Urinary bladder (tissue), 4 donors: Measurements from ENCODE around the gene SHQ1. TPM values are rescaled to one million over a fixed set of nuclear protein-coding genes. Genes with fewer than 3 reads are reported as not detected.
A peak's percentile ranks its signal among the peaks of the same experiment; 100 is the strongest.

Source experiments
- DNase-seq: peaks from one replicate; pipeline ENCODE4 v3.0.0-alpha.2; 2015; ENCODE audit errors: extremely low spot score
- H3K27ac ChIP-seq: one replicate; pipeline ENCODE4 v1.5.1; 2013; ENCODE audit warnings: low read depth, mild to moderate bottlenecking, moderate library complexity
- H3K36me3 ChIP-seq: one replicate; pipeline ENCODE4 v1.6.1; 2013; ENCODE audit warnings: mild to moderate bottlenecking, moderate library complexity; ENCODE audit not compliant: insufficient read depth
- H3K4me1 ChIP-seq: one replicate; pipeline ENCODE4 v1.6.1; 2013; ENCODE audit warnings: mild to moderate bottlenecking, moderate library complexity; ENCODE audit not compliant: insufficient read depth
- H3K4me3 ChIP-seq: one replicate; pipeline ENCODE4 v1.5.1; 2013; ENCODE audit warnings: low read depth, low read length
- WGBS: extraction: QIAGEN DNeasy Blood & Tissue Kit; methylation state at CpG from one replicate; pipeline ENCODE4 v1.1.7; 2013; 5-methylcytosine and 5-hydroxymethylcytosine counted together
- polyA plus RNA-seq: library from polyadenylated mRNA; stranded (reverse); fragments of 200-250 nt; gene quantifications from one replicate; pipeline ENCODE4 v1.2.3, GENCODE V29; 2013
- total RNA-seq: library from RNA; depleted of rRNA; stranded (reverse); fragments of >200 nt; gene quantifications from one replicate; pipeline ENCODE4 v1.2.3, GENCODE V29; 2014
- donor health status: healthy with polysubstance abuse.
- donor health status: healthy.

Gene SHQ1
- total and polyA plus RNA-seq, 2 donors = 9.2 to 29.2 TPM

GRCh38 chr3:72887705-72888545, 39.7 kb upstream of the SHQ1 start, which contains the start of gene GXYLT2:
Gene GXYLT2 (plus strand): TSS chr3:72888046. CDS start chr3:72888234, 188 bp downstream.
- H3K4me3 ChIP-seq = peak within 1 kb of the TSS; percentile 83
- under 1% methylated on average over 96 of the region's 96 CpGs for WGBS
- H3K27ac ChIP-seq = peak within 1 kb of the TSS; percentile 80
- no peaks in the 10 kb centered on the region for H3K36me3 ChIP-seq
- no peaks in the 10 kb centered on the region for H3K4me1 ChIP-seq
- DNase-seq = no peak

GRCh38 chr3:72887343-72887704, 39.1 kb upstream of the SHQ1 start:
- no peak for DNase-seq
- Histone ChIP-seq H3K36me3 (no peaks in the 10 kb centered on the region), H3K27ac (no peak overlapping the region), H3K4me3 (peak overlapping the region; percentile 83), H3K4me1 (no peaks in the 10 kb centered on the region)
- 2% methylated on average over 7 of the region's 7 CpGs for WGBS

GRCh38 chr3:72872183-72872582, 23.9 kb upstream of the SHQ1 start:
- no peak for DNase-seq
- 69% methylated on average over 5 of the region's 5 CpGs for WGBS
- Histone ChIP-seq H3K27ac (no peak overlapping the region), H3K4me3 (no peak overlapping the region), H3K36me3 (no peaks in the 10 kb centered on the region), H3K4me1 (no peaks in the 10 kb centered on the region)

- Histone ChIP-seq H3K36me3 (no peaks in the 10 kb centered on the region), H3K4me1 (no peaks in the 10 kb centered on the region), H3K27ac (no peak overlapping the region), H3K4me3 (no peak overlapping the region)
- WGBS = 65% methylated on average over 7 of the region's 7 CpGs
- DNase-seq = no peak
Measured at GRCh38 chr3:72862314-72863090, 14.3 kb upstream of the SHQ1 start.

- Histone ChIP-seq H3K4me3 (no peak overlapping the region), H3K4me1 (no peaks in the 10 kb centered on the region), H3K27ac (no peak overlapping the region), H3K36me3 (no peaks in the 10 kb centered on the region)
- no peak for DNase-seq
- 69% methylated on average over 1 of the region's 1 CpG for WGBS
Measured at GRCh38 chr3:72860846-72861245, 12.6 kb upstream of the SHQ1 start.

- DNase-seq = no peak
- Histone ChIP-seq H3K4me1 (no peaks in the 10 kb centered on the region), H3K27ac (no peak overlapping the region), H3K36me3 (no peaks in the 10 kb centered on the region), H3K4me3 (no peak overlapping the region)
- WGBS = 76% methylated on average over 5 of the region's 5 CpGs
Measured at GRCh38 chr3:72860053-72860452, 11.8 kb upstream of the SHQ1 start.

GRCh38 chr3:72855001-72855400, 6.8 kb upstream of the SHQ1 start:
- Histone ChIP-seq H3K36me3 (no peaks in the 10 kb centered on the region), H3K4me3 (no peak overlapping the region), H3K4me1 (no peaks in the 10 kb centered on the region), H3K27ac (no peak overlapping the region)
- WGBS = 63% methylated on average over 7 of the region's 7 CpGs
- DNase-seq = no peak

GRCh38 chr3:72848703-72849081, 447 bp upstream of the SHQ1 start:
- 2% methylated on average over 11 of the region's 11 CpGs for WGBS

GRCh38 chr3:72847282-72847681, 963 bp downstream of the SHQ1 start:
- H3K27ac ChIP-seq = no peak overlapping the region
- H3K4me1 ChIP-seq = peaks cover 1% of the 10 kb centered on the region
- H3K36me3 ChIP-seq = peaks cover 2% of the 10 kb centered on the region
- DNase-seq = no peak
- WGBS = 8% methylated on average over 6 of the region's 6 CpGs
- H3K4me3 ChIP-seq = peak overlapping the region; percentile 70

More at GRCh38 chr3:72848703-72849081, 447 bp upstream of the SHQ1 start:
- Histone ChIP-seq H3K36me3 (peaks cover 2% of the 10 kb centered on the region), H3K4me1 (peaks cover 1% of the 10 kb centered on the region), H3K4me3 (peak overlapping the region; percentile 70), H3K27ac (no peak overlapping the region)
- DNase-seq = no peak

- Histone ChIP-seq H3K4me3 (no peak overlapping the region), H3K4me1 (peaks cover 1% of the 10 kb centered on the region), H3K27ac (no peak overlapping the region), H3K36me3 (peaks cover 2% of the 10 kb centered on the region)
- no peak for DNase-seq
- WGBS = 97% methylated on average over 10 of the region's 10 CpGs
Measured at GRCh38 chr3:72846166-72846565, 2.1 kb downstream of the SHQ1 start.

GRCh38 chr3:72844436-72844993, 3.7 kb downstream of the SHQ1 start:
- WGBS = 98% methylated on average over 1 of the region's 1 CpG

GRCh38 chr3:72839057-72839456, 9.2 kb downstream of the SHQ1 start:
- WGBS = 93% methylated on average over 3 of the region's 3 CpGs
- no peak overlapping the region for H3K27ac ChIP-seq
- DNase-seq = no peak
- peaks cover 3% of the 10 kb centered on the region for H3K36me3 ChIP-seq
- no peaks in the 10 kb centered on the region for H3K4me1 ChIP-seq
- H3K4me3 ChIP-seq = no peak overlapping the region

More at GRCh38 chr3:72844436-72844993, 3.7 kb downstream of the SHQ1 start:
- peaks cover 2% of the 10 kb centered on the region for H3K36me3 ChIP-seq
- no peak overlapping the region for H3K27ac ChIP-seq
- H3K4me1 ChIP-seq = peaks cover 1% of the 10 kb centered on the region
- no peak for DNase-seq
- H3K4me3 ChIP-seq = no peak overlapping the region

GRCh38 chr3:72836923-72837322, 11.3 kb downstream of the SHQ1 start:
- Histone ChIP-seq H3K4me3 (no peak overlapping the region), H3K36me3 (peaks cover 3% of the 10 kb centered on the region), H3K27ac (no peak overlapping the region), H3K4me1 (no peaks in the 10 kb centered on the region)
- WGBS = 61% methylated on average over 3 of the region's 3 CpGs
- DNase-seq = no peak

- H3K4me3 ChIP-seq = no peak overlapping the region
- no peak overlapping the region for H3K27ac ChIP-seq
- no peaks in the 10 kb centered on the region for H3K4me1 ChIP-seq
- WGBS = 96% methylated on average over 2 of the region's 3 CpGs
- DNase-seq = no peak
- peaks cover 3% of the 10 kb centered on the region for H3K36me3 ChIP-seq
Measured at GRCh38 chr3:72836416-72836815, 11.8 kb downstream of the SHQ1 start.
